Measurements from ENCODE around the gene PLCH2.
"Not testable (repeated sequence)": the region's sequence is repeated elsewhere in the genome, so short reads cannot be mapped to it uniquely, and the experiment has no call there.

PLCH2 gene

DNA sequence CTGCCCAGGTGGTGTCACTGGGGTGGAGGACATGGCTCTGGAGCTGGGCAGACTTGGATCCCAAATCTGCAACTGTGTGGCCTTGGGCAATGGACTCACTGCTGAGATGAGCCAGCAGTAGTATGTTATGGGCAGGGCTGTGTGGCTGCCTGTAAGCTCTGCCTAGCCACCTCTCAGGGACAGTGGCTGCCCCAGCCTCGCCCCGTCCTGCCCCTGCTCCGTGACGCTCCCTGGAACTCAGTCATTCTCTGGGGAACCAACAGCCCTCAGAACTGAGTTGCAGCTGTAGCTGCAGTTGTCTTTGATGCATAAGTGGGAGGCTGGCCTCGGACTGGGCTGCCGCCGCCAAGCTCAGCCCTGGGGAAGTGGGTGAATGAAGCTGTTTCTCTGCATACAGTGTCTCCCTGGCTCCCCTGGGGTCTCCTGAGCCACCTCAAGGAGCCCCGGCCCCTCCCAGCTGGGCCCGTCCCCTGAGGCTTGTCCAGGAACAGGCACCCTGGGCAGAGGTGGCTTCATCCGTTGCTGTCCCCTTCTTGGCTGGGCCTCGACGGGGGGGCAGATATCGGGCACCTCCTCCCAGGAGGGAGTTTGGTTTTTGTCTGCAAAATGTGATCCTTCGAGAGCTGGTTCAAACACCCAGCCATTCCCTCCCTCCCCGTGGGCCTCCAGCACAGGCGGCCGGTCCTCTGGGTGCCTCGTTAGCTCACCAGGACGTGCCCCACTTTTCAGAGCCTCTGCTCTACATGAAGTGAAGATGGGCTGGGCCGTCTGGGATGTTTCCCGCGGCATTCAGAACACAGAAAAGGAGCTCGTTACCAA, 26.2 kb upstream of the PLCH2 start:
- H3K9ac ChIP-seq, result peak overlapping the region in 8 of 11 experiments; percentile 12 to 69 (median 49); a peak in 8 of 22 replicates
- peak overlapping the region in 6 of 11 experiments; percentile 27 to 72 (median 64); a peak in 9 of 22 replicates for H3K27ac ChIP-seq
- H3K4me2 ChIP-seq, result peak overlapping the region; percentile 21 to 99 (median 92)

DNA sequence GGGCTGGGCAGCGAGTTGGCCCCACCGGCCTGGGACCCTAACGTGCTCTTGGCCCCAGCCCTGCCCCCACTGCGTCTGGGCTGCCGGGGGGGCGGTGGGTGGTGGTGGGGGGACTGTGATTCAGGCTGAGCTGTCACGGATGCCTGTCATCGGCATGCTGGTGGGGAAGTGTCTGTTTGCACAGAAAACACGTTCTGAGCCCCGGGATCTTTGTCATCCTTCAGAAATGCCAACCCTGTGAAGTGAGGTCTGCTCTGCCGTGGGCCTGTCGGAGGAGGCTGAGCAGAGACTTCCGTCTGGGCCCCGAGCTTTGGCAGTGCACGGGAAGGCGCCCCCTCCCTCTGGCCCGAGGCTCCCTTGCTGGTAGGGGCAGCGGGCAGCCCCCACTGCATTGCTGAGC, 24.3 kb upstream of the PLCH2 start:
- Histone ChIP-seq H3K4me3 (no peak overlapping the region), H3K4me2 (peak overlapping the region; percentile 50 to 96 (median 86)), H3K9ac (peak overlapping the region in 6 of 11 experiments; percentile 29 to 59 (median 43); a peak in 6 of 22 replicates), H3K27ac (peak overlapping the region in 3 of 11 experiments; percentile 38 to 55 (median 48); a peak in 4 of 22 replicates), H4K20me1 (peaks cover 0 to 74% (median 6%) of the 10 kb centered on the region in 11 experiments; a peak in 10 of 22 replicates), H3K4me1 (peaks cover 67 to 98% (median 97%) of the 10 kb centered on the region in 10 experiments), H3K36me3 (no peaks in the 10 kb centered on the region), H3K9me3 (replicated peaks in 1 of 11) (no peaks in the 10 kb centered on the region), H3K27me3 (peaks cover 0 to 56% (median 0%) of the 10 kb centered on the region in 11 experiments; a peak in 7 of 22 replicates)
- no peak for TF ChIP-seq Cebpa-rat (IDR thresholded peaks at IDR 0.05)

More for the DNA sequence above, 26.2 kb upstream of the PLCH2 start:
- H3K9me3 ChIP-seq (replicated peaks in 1 of 11), result no peaks in the 10 kb centered on the region
- peaks cover 64 to 98% (median 97%) of the 10 kb centered on the region in 10 experiments for H3K4me1 ChIP-seq
- H3K36me3 ChIP-seq, result no peaks in the 10 kb centered on the region
- peak overlapping the region in 2 of 10 experiments; percentile 6 to 18; a peak in 1 of 20 replicates for H3K4me3 ChIP-seq
- peaks cover 5 to 55% (median 14%) of the 10 kb centered on the region in 11 experiments for H3K27me3 ChIP-seq
- TF ChIP-seq Cebpa-rat (IDR thresholded peaks at IDR 0.05), result no peak
- H4K20me1 ChIP-seq, result peaks cover 0 to 66% (median 0%) of the 10 kb centered on the region in 11 experiments; a peak in 9 of 22 replicates

DNA sequence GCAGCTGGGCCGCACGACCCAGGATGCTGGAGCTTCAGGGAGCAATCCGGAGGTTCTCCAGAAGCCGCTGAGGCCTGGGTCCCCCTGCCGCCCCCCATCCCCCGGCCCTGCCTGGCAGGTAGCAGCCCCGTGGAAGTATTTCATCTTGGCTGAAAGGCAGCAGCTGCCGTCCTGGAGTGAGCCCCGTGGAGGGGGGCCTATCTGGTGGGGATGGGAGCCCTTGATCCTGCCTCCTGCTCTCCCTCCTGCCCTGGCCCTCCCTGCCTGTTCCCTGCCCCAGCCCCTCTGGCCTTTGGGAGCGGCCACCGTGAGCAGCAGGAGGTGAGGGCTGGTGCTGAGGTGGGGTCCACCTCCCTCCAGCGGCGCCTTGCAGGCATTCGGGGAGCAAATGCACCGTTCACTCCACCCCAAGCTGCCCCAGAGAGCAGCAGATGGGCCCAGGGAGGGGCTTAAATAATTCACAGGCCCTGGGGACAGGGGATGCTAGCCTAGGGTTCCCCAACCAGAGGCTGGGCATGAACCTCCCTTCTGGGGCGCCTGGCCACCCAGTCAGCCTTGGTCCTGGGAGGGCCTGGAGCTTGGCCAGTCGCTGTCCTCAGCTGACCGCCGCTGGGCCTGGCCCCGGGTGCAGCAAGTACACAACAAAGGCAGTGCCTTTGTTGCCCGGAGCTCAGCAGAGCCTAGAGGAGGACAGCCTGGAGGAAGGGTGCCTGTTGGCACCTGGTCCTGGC, 23.7 kb upstream of the PLCH2 start:
- Histone ChIP-seq H3K4me1 (peaks cover 67 to 98% (median 97%) of the 10 kb centered on the region in 10 experiments), H3K9me3 (replicated peaks in 1 of 11) (no peaks in the 10 kb centered on the region), H3K4me2 (peak overlapping the region; percentile 50 to 96 (median 86)), H4K20me1 (peaks cover 0 to 73% (median 6%) of the 10 kb centered on the region in 11 experiments; a peak in 10 of 22 replicates), H3K36me3 (no peaks in the 10 kb centered on the region), H3K4me3 (no peak overlapping the region; a peak in 1 of 20 replicates), H3K27ac (peak overlapping the region in 3 of 11 experiments; percentile 36 to 55 (median 48); a peak in 6 of 22 replicates), H3K27me3 (peaks cover 0 to 55% (median 0%) of the 10 kb centered on the region in 11 experiments; a peak in 7 of 22 replicates), H3K9ac (peak overlapping the region in 7 of 11 experiments; percentile 25 to 59 (median 34); a peak in 11 of 22 replicates)
- no peak for TF ChIP-seq Cebpa-rat (IDR thresholded peaks at IDR 0.05)

DNA sequence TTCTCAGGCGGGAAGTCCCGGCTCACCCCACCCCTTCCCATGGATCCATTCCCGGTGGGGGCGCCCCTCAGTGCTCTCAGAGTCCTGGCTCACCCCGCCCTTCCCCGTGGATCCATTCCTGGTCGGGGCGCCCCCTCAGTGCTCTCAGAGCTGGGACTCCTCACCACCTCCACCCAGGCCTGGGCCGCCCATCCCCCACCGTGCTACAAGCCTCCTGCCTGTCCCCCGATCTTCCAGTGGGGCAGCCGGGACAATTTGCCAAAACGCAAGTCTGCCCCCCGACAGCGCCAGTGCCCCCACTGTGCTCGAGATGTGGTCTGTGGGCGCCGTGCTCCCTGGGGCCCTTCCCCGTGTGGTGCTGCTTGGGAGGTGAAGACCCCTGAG, 23.2 kb upstream of the PLCH2 start:
- Histone ChIP-seq H3K4me2 (peak overlapping the region; percentile 50 to 96 (median 86); a peak in 21 of 22 replicates), H3K9me3 (replicated peaks in 1 of 11) (no peaks in the 10 kb centered on the region), H3K4me3 (no peak overlapping the region), H3K27ac (peak overlapping the region in 3 of 11 experiments; percentile 36 to 55 (median 48); a peak in 6 of 22 replicates), H3K4me1 (peaks cover 67 to 98% (median 97%) of the 10 kb centered on the region in 10 experiments), H3K27me3 (peaks cover 0 to 50% (median 0%) of the 10 kb centered on the region in 11 experiments; a peak in 7 of 22 replicates), H3K9ac (peak overlapping the region in 5 of 11 experiments; percentile 27 to 59 (median 40); a peak in 8 of 22 replicates), H4K20me1 (peaks cover 0 to 73% (median 6%) of the 10 kb centered on the region in 11 experiments; a peak in 9 of 22 replicates), H3K36me3 (no peaks in the 10 kb centered on the region)
- no peak for TF ChIP-seq Cebpa-rat (IDR thresholded peaks at IDR 0.05)

DNA sequence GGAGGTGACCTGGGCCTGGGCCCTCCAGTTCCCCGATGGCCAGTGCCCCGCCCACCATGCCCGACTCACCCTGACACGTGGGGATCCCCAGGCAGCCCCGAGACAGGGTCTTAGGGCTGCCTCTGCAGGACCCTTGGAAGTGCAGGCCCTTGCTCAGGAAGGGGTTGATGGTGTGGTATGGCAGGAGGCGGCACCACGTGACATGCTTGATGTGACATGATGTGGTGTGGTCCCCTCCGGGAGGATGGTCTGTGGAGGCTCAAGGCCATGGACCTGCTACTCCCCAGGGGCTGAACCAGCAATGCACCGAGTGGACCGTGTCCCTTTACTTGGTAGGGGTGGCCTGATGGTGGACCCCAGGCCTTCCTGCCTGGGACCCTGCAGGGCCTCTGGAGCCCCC, 21.9 kb upstream of the PLCH2 start:
- peaks cover 0 to 50% (median 0%) of the 10 kb centered on the region in 11 experiments; a peak in 7 of 22 replicates for H3K27me3 ChIP-seq
- H3K27ac ChIP-seq, result peak overlapping the region in 2 of 11 experiments; percentile 65 to 72; a peak in 1 of 22 replicates
- no peak for TF ChIP-seq Cebpa-rat (IDR thresholded peaks at IDR 0.05)
- H3K4me2 ChIP-seq, result peak overlapping the region in 9 of 11 experiments; percentile 75 to 96 (median 88); a peak in 18 of 22 replicates
- no peaks in the 10 kb centered on the region for H3K9me3 ChIP-seq (replicated peaks in 1 of 11)
- H3K4me1 ChIP-seq, result peaks cover 59 to 96% (median 95%) of the 10 kb centered on the region in 10 experiments
- H3K9ac ChIP-seq, result peak overlapping the region in 3 of 11 experiments; percentile 12 to 34 (median 28); a peak in 4 of 22 replicates
- H3K36me3 ChIP-seq, result no peaks in the 10 kb centered on the region
- no peak overlapping the region for H3K4me3 ChIP-seq
- peaks cover 0 to 80% (median 6%) of the 10 kb centered on the region in 11 experiments; a peak in 10 of 22 replicates for H4K20me1 ChIP-seq

DNA sequence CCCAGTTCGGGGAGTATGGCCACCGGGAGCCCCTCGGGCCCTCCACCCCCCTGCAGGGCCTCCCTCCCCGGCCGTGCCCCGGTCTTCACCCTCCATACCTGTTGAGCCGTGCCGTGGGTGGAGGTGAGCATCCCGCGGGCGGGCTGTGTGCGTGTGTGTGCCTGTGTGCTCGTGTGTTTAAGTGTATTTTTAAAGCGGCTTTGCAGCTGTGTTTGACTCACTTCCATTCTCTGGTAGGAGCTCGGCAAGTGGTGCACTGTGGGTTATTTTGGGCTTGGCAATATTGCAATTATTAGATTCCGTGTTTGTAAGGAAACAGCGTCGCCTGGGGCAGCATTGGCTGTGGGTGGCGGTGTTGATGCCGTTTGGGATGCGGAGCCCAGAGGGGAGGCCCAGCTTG, 20.3 kb upstream of the PLCH2 start:
- peak overlapping the region; percentile 25 to 96 (median 86); a peak in 20 of 22 replicates for H3K4me2 ChIP-seq
- peaks cover 50 to 96% (median 94%) of the 10 kb centered on the region in 10 experiments for H3K4me1 ChIP-seq
- no peak for TF ChIP-seq Cebpa-rat (IDR thresholded peaks at IDR 0.05)
- no peaks in the 10 kb centered on the region for H3K9me3 ChIP-seq (replicated peaks in 1 of 11)
- H3K27ac ChIP-seq, result peak overlapping the region in 7 of 11 experiments; percentile 7 to 72 (median 65); a peak in 12 of 22 replicates
- H3K27me3 ChIP-seq, result peaks cover 0 to 40% (median 0%) of the 10 kb centered on the region in 11 experiments; a peak in 7 of 22 replicates
- peak overlapping the region in 2 of 10 experiments; percentile 21 to 41; a peak in 5 of 20 replicates for H3K4me3 ChIP-seq
- peak overlapping the region in 7 of 11 experiments; percentile 22 to 67 (median 50); a peak in 10 of 22 replicates for H3K9ac ChIP-seq
- peaks cover 0 to 91% (median 6%) of the 10 kb centered on the region in 11 experiments; a peak in 13 of 22 replicates for H4K20me1 ChIP-seq
- no peaks in the 10 kb centered on the region for H3K36me3 ChIP-seq

DNA sequence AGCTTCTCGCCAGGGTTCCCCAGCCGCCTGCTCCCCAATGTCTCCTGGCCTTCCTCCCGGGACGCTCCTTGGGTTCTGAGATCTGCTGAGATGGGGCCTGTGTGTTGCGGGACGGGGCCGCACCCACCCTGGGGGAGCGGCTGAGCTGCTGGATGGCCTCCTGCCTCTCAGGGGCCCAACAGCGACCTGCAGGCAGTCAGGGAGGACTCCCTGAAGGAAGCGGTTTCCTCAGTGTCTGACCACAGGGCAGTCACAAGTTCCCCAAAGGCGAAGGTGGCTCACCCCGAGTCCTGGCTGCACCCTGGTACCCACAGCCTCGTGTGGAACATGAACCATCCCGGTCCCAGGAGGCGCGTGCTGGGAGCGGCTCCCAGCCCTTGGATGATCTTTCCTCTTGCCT, 18.6 kb upstream of the PLCH2 start:
- no peak overlapping the region for H3K4me3 ChIP-seq
- peak overlapping the region in 10 of 11 experiments; percentile 63 to 96 (median 87); a peak in 20 of 22 replicates for H3K4me2 ChIP-seq
- TF ChIP-seq Cebpa-rat (IDR thresholded peaks at IDR 0.05), result no peak
- H3K9me3 ChIP-seq (replicated peaks in 1 of 11), result no peaks in the 10 kb centered on the region
- H3K4me1 ChIP-seq, result peaks cover 35 to 87% (median 82%) of the 10 kb centered on the region in 10 experiments
- H3K36me3 ChIP-seq, result no peaks in the 10 kb centered on the region
- peaks cover 0 to 34% (median 0%) of the 10 kb centered on the region in 11 experiments; a peak in 7 of 22 replicates for H3K27me3 ChIP-seq
- H4K20me1 ChIP-seq, result peaks cover 0 to 86% (median 6%) of the 10 kb centered on the region in 11 experiments; a peak in 13 of 22 replicates
- H3K9ac ChIP-seq, result peak overlapping the region in 4 of 11 experiments; percentile 11 to 67 (median 57); a peak in 5 of 22 replicates
- peak overlapping the region in 3 of 11 experiments; percentile 66 to 72 (median 68); a peak in 3 of 22 replicates for H3K27ac ChIP-seq

DNA sequence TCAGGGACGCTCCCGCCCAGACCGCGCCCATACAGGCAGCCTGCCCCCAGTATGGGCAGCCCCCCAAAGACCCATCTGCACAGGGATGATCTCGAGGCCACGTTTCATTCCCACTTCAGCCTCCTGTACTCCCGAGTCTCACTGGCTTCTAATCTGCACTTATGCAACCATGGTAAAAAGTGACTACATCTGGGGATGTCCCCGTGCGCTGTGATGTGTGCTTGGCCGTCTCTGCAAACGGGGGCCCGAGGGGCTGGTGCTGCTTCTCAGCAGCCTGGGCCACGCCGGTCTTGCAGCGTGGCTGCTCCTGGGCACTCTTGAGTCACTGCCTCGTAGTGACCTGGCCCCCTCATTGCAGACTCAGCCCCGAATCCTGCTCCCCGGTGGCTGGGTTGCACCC, 17.4 kb upstream of the PLCH2 start:
- no peak overlapping the region; a peak in 1 of 22 replicates for H3K9ac ChIP-seq
- H3K4me3 ChIP-seq, result no peak overlapping the region
- H3K27ac ChIP-seq, result no peak overlapping the region
- H3K4me2 ChIP-seq, result peak overlapping the region in 8 of 11 experiments; percentile 82 to 96 (median 89); a peak in 11 of 22 replicates
- peaks cover 29 to 82% (median 77%) of the 10 kb centered on the region in 10 experiments for H3K4me1 ChIP-seq
- H4K20me1 ChIP-seq, result peaks cover 0 to 78% (median 9%) of the 10 kb centered on the region in 11 experiments; a peak in 12 of 22 replicates
- TF ChIP-seq Cebpa-rat (IDR thresholded peaks at IDR 0.05), result no peak
- H3K27me3 ChIP-seq, result peaks cover 0 to 39% (median 7%) of the 10 kb centered on the region in 11 experiments; a peak in 14 of 22 replicates
- no peaks in the 10 kb centered on the region for H3K9me3 ChIP-seq (replicated peaks in 1 of 11)
- no peaks in the 10 kb centered on the region for H3K36me3 ChIP-seq

DNA sequence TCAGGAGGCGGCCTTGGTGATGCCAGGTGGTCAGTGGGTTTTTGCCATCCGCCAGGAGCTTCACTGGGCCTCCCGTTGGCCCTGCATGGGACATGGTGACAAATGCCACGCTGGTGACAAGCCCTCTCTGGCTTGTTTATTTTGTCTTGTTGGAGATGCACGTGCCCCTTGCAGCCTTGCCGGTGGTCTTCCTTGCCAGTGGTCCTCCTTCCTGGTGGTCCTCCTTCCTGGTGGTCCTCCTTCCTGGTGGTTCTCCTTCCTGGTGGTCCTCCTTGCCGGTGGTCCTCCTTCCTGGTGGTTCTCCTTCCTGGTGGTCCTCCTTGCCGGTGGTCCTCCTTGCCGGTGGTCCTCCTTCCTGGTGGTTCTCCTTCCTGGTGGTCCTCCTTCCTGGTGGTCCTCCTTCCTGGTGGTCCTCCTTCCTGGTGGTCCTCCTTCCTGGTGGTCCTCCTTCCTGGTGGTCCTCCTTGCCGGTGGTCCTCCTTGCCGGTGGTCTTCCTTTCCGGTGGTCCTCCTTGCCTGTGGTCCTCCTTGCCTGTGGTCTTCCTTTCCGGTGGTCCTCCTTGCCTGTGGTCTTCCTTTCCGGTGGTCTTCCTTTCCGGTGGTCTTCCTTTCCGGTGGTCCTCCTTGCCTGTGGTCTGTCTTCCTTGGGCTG, 16.9 kb upstream of the PLCH2 start:
- H3K36me3 ChIP-seq; H3K27ac ChIP-seq; H3K4me3 ChIP-seq; H3K9me3 ChIP-seq (replicated peaks in 1 of 11); H3K9ac ChIP-seq: not testable (repeated sequence)
- peaks cover 0 to 78% (median 9%) of the 10 kb centered on the region in 11 experiments; a peak in 12 of 22 replicates for H4K20me1 ChIP-seq
- H3K4me1 ChIP-seq, result peaks cover 25 to 81% (median 76%) of the 10 kb centered on the region in 10 experiments
- H3K4me2 ChIP-seq, result peak overlapping the region in 6 of 11 experiments; percentile 84 to 96 (median 89); a peak in 7 of 22 replicates
- peaks cover 0 to 43% (median 13%) of the 10 kb centered on the region in 11 experiments; a peak in 17 of 22 replicates for H3K27me3 ChIP-seq

Measured in BLaER1 treated with 17β-estradiol and CSF1 and Interleukin-3, amounts not matched to agents 10 nM and 100 nM (cell line).